ENCODE results near the gene PANK1.

The PANK1 gene

GRCh38 chr10:89535171-89536012 is 109.7 kb downstream of the PANK1 start, which contains the start of gene SLC16A12:
TSS of gene SLC16A12 (minus strand) at chr10:89535594. CDS start at chr10:89462578, 73,016 bp downstream.
- TF ChIP-seq GATA1 (IDR thresholded peaks at IDR 0.05; ENCODE audit: low read depth, low read length) (no peak), POLR2A (IDR thresholded peaks at IDR 0.05; ENCODE audit: low read length) (no peak)
- no peak for DNase-seq

- TF ChIP-seq POLR2A (IDR thresholded peaks at IDR 0.05; ENCODE audit: low read length) (no peak), GATA1 (IDR thresholded peaks at IDR 0.05; ENCODE audit: low read depth, low read length) (no peak)
- no peak for DNase-seq
These were observed 110.2 kb downstream of the PANK1 start for GRCh38 chr10:89534826-89535166.

All from erythroblast (primary cell).